Measurements from ENCODE around the gene SP3. TPM values are rescaled to one million over a fixed set of nuclear protein-coding genes. Genes with fewer than 3 reads are reported as not detected.

The SP3 gene
- total RNA-seq, 2 experiments from 2014 or later = 83.8 to 91.4 TPM

GRCh38 chr2:173982182-173982714 is 17.1 kb upstream of the SP3 start:
- Mint-ChIP-seq H3K27ac (peak overlapping the region; percentile 30), H3K4me1 (peaks cover 43% of the 10 kb centered on the region), H3K4me3 (no peak overlapping the region), H3K27me3 (peaks cover 2% of the 10 kb centered on the region), H3K36me3 (ENCODE audit: low read depth) (no peaks in the 10 kb centered on the region), H3K9me3 (ENCODE audit: low read depth) (no peaks in the 10 kb centered on the region)
- CTCF ChIA-PET = interaction anchor here (0.6 kb wide), 1 partner anchor 1119 kb away, joined by 4 read pairs; no protein-coding TSS in a partner anchor
- ATAC-seq (peak; percentile 40), DNase-seq (no peak)
- POLR2A ChIA-PET = no interaction called here
- intact Hi-C loops (cut with DNase I, micrococcal nuclease) = no loop called here

DNA sequence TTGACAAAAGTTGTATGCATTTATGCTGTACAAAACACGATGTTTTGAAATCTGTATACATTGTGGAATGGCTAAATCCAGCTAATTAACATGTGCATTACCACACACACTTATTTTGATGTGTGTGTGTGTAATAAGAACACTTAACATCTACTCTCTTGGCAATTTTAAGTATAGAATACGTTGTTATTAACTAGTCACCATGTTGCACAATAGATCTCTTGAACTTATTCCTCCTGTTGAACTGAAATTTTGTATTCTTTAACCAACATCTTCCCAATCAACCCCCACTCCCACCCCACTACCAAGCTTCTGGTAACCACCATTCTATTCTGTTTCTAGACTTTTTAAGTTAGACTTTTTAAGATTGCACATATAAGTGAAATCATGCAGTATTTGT is 16.3 kb upstream of the SP3 start:
- no peak for ATAC-seq
- Mint-ChIP-seq H3K4me1 (peaks cover 43% of the 10 kb centered on the region), H3K36me3 (ENCODE audit: low read depth) (no peaks in the 10 kb centered on the region), H3K27me3 (peaks cover 2% of the 10 kb centered on the region), H3K9me3 (ENCODE audit: low read depth) (no peaks in the 10 kb centered on the region), H3K4me3 (no peak overlapping the region), H3K27ac (no peak overlapping the region)
- POLR2A ChIA-PET = no interaction called here
- intact Hi-C loops (cut with DNase I, micrococcal nuclease) = no loop called here
- no peak for DNase-seq
- CTCF ChIA-PET = no interaction called here

DNA sequence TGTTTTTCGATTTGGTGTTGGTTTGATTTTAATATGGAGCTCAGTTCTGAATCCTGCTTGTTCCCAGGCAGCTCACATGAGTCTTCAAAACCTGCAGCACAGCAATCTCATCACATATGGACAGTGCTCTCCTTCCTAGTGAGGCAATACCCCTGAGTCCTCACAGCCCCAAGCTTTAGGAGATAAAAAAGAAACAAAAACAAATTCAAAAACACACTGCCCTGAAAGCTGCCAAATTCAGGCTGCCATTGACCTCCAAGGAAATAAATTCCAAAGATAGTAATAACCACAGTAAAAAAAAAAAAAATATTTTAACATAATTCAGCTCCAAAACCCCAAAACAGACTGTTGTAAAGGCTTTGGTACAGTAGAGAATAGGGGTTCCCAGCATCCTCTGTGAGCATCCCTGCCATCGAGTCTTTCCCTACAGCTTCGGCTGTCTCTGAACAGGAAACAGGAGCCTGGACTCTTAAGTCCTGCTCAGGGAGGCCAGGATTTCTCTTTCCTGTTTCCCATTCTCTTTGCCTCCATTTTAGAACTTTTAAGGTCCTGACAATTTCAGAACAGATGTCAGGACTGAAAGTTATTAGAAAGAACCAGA is 14.7 kb upstream of the SP3 start:
- Mint-ChIP-seq H3K4me3 (no peak overlapping the region), H3K36me3 (ENCODE audit: low read depth) (no peaks in the 10 kb centered on the region), H3K4me1 (peaks cover 30% of the 10 kb centered on the region), H3K27ac (no peak overlapping the region), H3K27me3 (peaks cover 4% of the 10 kb centered on the region), H3K9me3 (ENCODE audit: low read depth) (no peaks in the 10 kb centered on the region)
- ATAC-seq (no peak), DNase-seq (no peak)
- intact Hi-C loops (cut with DNase I, micrococcal nuclease) = loop anchor here (2.0 to 10.0 kb wide), 2 partner anchors 17 to 935 kb away; no protein-coding TSS in a partner anchor
- ChIA-PET POLR2A (interaction anchor here (0.6 to 0.8 kb wide), 2 partner anchors 29 to 164 kb away, joined by 3 read pairs; no protein-coding TSS in a partner anchor), CTCF (interaction anchor here (1.4 kb wide), 1 partner anchor 9 kb away, joined by 5 read pairs; no protein-coding TSS in a partner anchor)

DNA sequence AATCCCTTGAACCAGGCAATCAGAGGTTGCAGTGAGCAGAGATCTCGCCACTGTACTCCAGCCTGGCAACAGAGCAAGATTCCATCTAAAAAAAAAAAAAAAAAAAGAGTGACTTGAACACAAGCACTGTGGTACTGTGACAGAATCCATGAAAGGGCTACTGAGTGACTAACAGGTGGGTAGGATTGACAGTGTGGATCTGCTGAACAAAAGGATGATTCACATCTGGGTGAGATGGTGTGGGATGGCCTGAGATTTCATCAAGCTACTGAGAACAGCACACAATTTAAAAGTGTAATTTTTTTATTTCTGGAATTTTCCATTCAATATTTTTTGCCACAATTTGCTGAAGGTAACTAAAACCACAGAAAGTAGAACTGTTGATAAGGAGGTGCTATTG is 13.3 kb upstream of the SP3 start:
- H3K4me1 Mint-ChIP-seq = peaks cover 30% of the 10 kb centered on the region
- DNase-seq (peak; percentile 59), ATAC-seq (peak; percentile 99)
- H3K27me3 Mint-ChIP-seq = peaks cover 4% of the 10 kb centered on the region
- POLR2A ChIA-PET = no interaction called here
- no peak overlapping the region for H3K4me3 Mint-ChIP-seq
- intact Hi-C loops (cut with DNase I, micrococcal nuclease) = loop anchor here (1.0 to 10.0 kb wide), 4 partner anchors 14 to 934 kb away; no protein-coding TSS in a partner anchor
- no peaks in the 10 kb centered on the region for H3K9me3 Mint-ChIP-seq (ENCODE audit: low read depth)
- no peaks in the 10 kb centered on the region for H3K36me3 Mint-ChIP-seq (ENCODE audit: low read depth)
- CTCF ChIA-PET = interaction anchor here (0.6 kb wide), 1 partner anchor 133 kb away, joined by 5 read pairs; no protein-coding TSS in a partner anchor
- peak overlapping the region; percentile 42 for H3K27ac Mint-ChIP-seq

DNA sequence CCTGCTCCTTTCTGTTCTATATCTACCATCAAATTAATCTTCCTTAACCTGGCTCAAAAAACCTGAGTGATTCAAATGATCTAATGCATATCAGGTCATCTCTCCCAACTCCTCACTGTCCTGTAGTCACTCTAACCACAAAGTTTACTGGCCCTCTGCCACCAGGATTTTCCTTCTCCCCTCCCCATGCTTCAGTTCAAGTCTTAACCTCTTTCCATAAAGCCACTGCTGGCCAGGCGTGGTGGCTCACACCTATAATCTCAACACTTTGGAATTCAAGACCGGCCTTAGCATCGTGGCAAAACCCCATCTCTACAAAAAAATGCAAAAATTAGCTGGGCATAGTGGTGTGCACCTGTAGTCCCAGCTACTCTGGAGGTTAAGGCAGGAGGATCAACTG is 7.5 kb upstream of the SP3 start:
- peaks cover 17% of the 10 kb centered on the region for H3K4me1 Mint-ChIP-seq
- H3K27me3 Mint-ChIP-seq = peaks cover 3% of the 10 kb centered on the region
- no peaks in the 10 kb centered on the region for H3K36me3 Mint-ChIP-seq (ENCODE audit: low read depth)
- DNase-seq (no peak), ATAC-seq (no peak)
- no peaks in the 10 kb centered on the region for H3K9me3 Mint-ChIP-seq (ENCODE audit: low read depth)
- POLR2A ChIA-PET = no interaction called here
- H3K4me3 Mint-ChIP-seq = no peak overlapping the region
- no peak overlapping the region for H3K27ac Mint-ChIP-seq
- CTCF ChIA-PET = no interaction called here
- intact Hi-C loops (cut with DNase I, micrococcal nuclease) = loop anchor here in 1 of 2 experiments (10.0 kb wide), 1 partner anchor 928 kb away; no protein-coding TSS in a partner anchor

- Mint-ChIP-seq H3K36me3 (ENCODE audit: low read depth) (no peaks in the 10 kb centered on the region), H3K27ac (no peak overlapping the region), H3K9me3 (ENCODE audit: low read depth) (no peaks in the 10 kb centered on the region), H3K4me1 (peaks cover 16% of the 10 kb centered on the region), H3K27me3 (peaks cover 3% of the 10 kb centered on the region), H3K4me3 (no peak overlapping the region)
- ATAC-seq = no peak
- no peak for DNase-seq
- intact Hi-C loops (cut with DNase I, micrococcal nuclease) = loop anchor here in 1 of 2 experiments (10.0 kb wide), 1 partner anchor 927 kb away; no protein-coding TSS in a partner anchor
- ChIA-PET CTCF (no interaction called here), POLR2A (interaction anchor here (0.5 kb wide), 1 partner anchor 60 kb away, joined by 4 read pairs; no protein-coding TSS in a partner anchor)
Measured at GRCh38 chr2:173972165-173972564, 7.0 kb upstream of the SP3 start.

- CTCF ChIA-PET = interaction anchor here (0.7 to 1.8 kb wide), 7 partner anchors 8 to 60 kb away, joined by 3 to 6 read pairs (median 4); no protein-coding TSS in a partner anchor
- POLR2A ChIA-PET = interaction anchor here (0.7 kb wide), 1 partner anchor 619 kb away, joined by 3 read pairs; no protein-coding TSS in a partner anchor
- intact Hi-C loops (cut with DNase I, micrococcal nuclease) = loop anchor here in 1 of 2 experiments (10.0 kb wide), 1 partner anchor 926 kb away; no protein-coding TSS in a partner anchor
Measured at GRCh38 chr2:173970516-173970924, 5.3 kb upstream of the SP3 start.

GRCh38 chr2:173969886-173970285 is 4.7 kb upstream of the SP3 start:
- peaks cover 30% of the 10 kb centered on the region for H3K4me1 Mint-ChIP-seq
- H3K36me3 Mint-ChIP-seq (ENCODE audit: low read depth) = peaks cover 2% of the 10 kb centered on the region
- DNase-seq (no peak), ATAC-seq (no peak)
- intact Hi-C loops (cut with DNase I, micrococcal nuclease) = loop anchor here (10.0 kb wide), 3 partner anchors 275 to 925 kb away; partner anchors contain the start of genes OLA1 (in 1 of the 2) and SP9 (in 1 of the 2)
- ChIA-PET CTCF (interaction anchor here (0.7 to 1.8 kb wide), 5 partner anchors 10 to 42 kb away, joined by 3 to 6 read pairs (median 4); no protein-coding TSS in a partner anchor), POLR2A (no interaction called here)
- no peaks in the 10 kb centered on the region for H3K9me3 Mint-ChIP-seq (ENCODE audit: low read depth)
- peaks cover under 1% of the 10 kb centered on the region for H3K27me3 Mint-ChIP-seq
- H3K27ac Mint-ChIP-seq = no peak overlapping the region
- H3K4me3 Mint-ChIP-seq = no peak overlapping the region

More at GRCh38 chr2:173970516-173970924, 5.3 kb upstream of the SP3 start:
- Mint-ChIP-seq H3K36me3 (ENCODE audit: low read depth) (no peaks in the 10 kb centered on the region), H3K9me3 (ENCODE audit: low read depth) (no peaks in the 10 kb centered on the region), H3K4me3 (no peak overlapping the region), H3K27me3 (peaks cover 3% of the 10 kb centered on the region), H3K4me1 (peaks cover 30% of the 10 kb centered on the region), H3K27ac (no peak overlapping the region)
- no peak for ATAC-seq
- no peak for DNase-seq

- DNase-seq (no peak), ATAC-seq (no peak)
- Mint-ChIP-seq H3K36me3 (ENCODE audit: low read depth) (peaks cover 2% of the 10 kb centered on the region), H3K27ac (no peak overlapping the region), H3K27me3 (no peaks in the 10 kb centered on the region), H3K4me3 (no peak overlapping the region), H3K4me1 (peaks cover 30% of the 10 kb centered on the region), H3K9me3 (ENCODE audit: low read depth) (no peaks in the 10 kb centered on the region)
- ChIA-PET POLR2A (no interaction called here), CTCF (no interaction called here)
- intact Hi-C loops (cut with DNase I, micrococcal nuclease) = loop anchor here in 1 of 2 experiments (10.0 kb wide), 2 partner anchors 276 to 366 kb away; partner anchors contain the start of genes OLA1 and SP9
Measured at GRCh38 chr2:173968551-173968950, 3.4 kb upstream of the SP3 start.

- intact Hi-C loops (cut with DNase I, micrococcal nuclease) = loop anchor here in 1 of 2 experiments (10.0 kb wide), 2 partner anchors 278 to 368 kb away; partner anchors contain the start of genes OLA1 and SP9
- ChIA-PET CTCF (no interaction called here), POLR2A (no interaction called here)
- no peak for DNase-seq
- Mint-ChIP-seq H3K4me1 (peaks cover 29% of the 10 kb centered on the region), H3K27me3 (no peaks in the 10 kb centered on the region), H3K36me3 (ENCODE audit: low read depth) (peaks cover 21% of the 10 kb centered on the region), H3K4me3 (peak overlapping the region; percentile 79), H3K9me3 (ENCODE audit: low read depth) (no peaks in the 10 kb centered on the region), H3K27ac (peak overlapping the region; percentile 100)
- no peak for ATAC-seq
Measured at GRCh38 chr2:173966274-173967098, 1.3 kb upstream of the SP3 start.
